ENCODE results near the gene DENND1B. TPM values are rescaled to one million over a fixed set of nuclear protein-coding genes. Genes with fewer than 3 reads are reported as not detected.
"Not testable (repeated sequence)": the region's sequence is repeated elsewhere in the genome, so short reads cannot be mapped to it uniquely, and the experiment has no call there.

Gene DENND1B
- total RNA-seq, 1 donor from 2014 or later, result 5.9 TPM

DNA sequence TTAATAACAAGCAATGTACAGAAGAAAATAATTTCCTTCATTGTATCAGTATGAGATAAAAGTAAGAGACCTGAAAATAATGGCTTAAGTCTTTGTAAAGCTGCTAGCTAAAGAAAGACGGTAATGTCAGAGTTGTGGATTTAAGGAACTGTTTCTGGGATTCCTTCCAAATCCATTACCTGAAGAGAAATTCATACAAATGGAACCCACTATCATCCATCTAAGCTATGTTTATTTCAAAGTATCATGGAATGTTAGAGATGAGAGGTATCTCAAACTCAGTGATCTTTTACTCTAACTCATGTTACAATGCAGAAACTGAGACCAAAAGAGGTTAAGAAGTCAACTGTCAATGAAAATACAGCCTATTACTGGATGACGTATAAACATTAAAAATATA, 197.7 kb downstream of the DENND1B start:
- TF ChIP-seq, protein P1, sequence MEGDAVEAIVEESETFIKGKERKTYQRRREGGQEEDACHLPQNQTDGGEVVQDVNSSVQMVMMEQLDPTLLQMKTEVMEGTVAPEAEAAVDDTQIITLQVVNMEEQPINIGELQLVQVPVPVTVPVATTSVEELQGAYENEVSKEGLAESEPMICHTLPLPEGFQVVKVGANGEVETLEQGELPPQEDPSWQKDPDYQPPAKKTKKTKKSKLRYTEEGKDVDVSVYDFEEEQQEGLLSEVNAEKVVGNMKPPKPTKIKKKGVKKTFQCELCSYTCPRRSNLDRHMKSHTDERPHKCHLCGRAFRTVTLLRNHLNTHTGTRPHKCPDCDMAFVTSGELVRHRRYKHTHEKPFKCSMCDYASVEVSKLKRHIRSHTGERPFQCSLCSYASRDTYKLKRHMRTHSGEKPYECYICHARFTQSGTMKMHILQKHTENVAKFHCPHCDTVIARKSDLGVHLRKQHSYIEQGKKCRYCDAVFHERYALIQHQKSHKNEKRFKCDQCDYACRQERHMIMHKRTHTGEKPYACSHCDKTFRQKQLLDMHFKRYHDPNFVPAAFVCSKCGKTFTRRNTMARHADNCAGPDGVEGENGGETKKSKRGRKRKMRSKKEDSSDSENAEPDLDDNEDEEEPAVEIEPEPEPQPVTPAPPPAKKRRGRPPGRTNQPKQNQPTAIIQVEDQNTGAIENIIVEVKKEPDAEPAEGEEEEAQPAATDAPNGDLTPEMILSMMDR (conservative IDR thresholded peaks at IDR 0.05; ENCODE audit: low read depth, low read length), result no peak
- H3K4me3 ChIP-seq (ENCODE audit: low read depth, low read length), result no peak overlapping the region
- DNase-seq (ENCODE audit: low read depth), result no peak

DNA sequence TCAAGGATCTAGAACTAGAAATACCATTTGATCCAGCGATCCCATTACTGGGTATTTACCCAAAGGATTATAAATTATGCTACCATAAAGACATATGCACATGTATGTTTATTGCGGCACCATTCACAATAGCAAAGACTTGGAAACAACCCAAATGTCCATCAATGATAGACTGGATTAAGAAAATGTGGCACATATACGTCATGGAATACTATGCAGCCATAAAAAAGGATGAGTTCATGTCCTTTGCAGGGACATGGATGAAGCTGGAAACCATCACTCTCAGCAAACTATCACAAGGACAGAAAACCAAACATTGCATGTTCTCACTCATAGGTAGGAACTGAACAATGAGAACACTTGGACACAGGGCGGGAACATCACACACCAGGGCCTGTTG, 199.7 kb downstream of the DENND1B start:
- DNase-seq (ENCODE audit: low read depth); H3K4me3 ChIP-seq (ENCODE audit: low read depth, low read length): not testable (repeated sequence)

DNA sequence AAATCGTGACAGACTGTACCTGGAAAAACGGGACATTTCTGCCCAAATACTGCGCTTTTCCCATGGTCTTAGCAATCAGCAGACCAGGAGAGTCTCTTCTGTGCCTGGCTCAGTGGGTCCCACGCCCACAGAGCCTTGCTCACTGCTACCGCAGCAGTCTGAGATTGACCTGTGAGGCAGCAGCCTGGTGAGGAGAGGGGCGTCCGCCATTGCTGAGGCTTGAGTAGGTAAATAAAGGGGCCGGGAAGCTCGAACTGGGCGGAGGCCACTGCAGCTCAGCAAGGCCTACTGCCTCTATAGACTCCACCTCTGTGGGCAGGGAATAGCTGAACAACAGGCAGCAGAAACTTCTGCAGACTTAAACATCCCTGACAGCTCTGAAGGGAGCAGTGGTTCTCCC, 203.1 kb downstream of the DENND1B start:
- no peak overlapping the region for H3K4me3 ChIP-seq (ENCODE audit: low read depth, low read length)
- TF ChIP-seq, protein P1 (conservative IDR thresholded peaks at IDR 0.05; ENCODE audit: low read depth, low read length), result no peak
- DNase-seq (ENCODE audit: low read depth), result no peak

DNA sequence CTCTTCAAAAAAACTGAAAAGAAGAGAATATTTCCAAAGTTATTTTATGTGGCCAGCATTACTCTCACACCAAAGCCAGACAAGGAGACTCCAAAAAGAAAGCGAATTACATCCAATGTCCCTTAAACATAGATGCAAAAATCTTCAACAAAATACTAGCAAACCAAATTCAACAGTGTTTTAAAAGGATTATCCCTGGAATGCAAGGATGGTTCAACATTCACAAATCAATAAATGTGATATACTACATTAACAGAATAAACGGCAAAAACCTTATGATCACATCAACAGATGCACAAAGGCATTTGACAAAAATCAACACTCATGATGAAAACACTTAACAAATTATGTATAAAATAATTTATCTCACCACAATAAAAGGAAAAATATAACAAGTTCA, 207.8 kb downstream of the DENND1B start:
- TF ChIP-seq, protein P1 (conservative IDR thresholded peaks at IDR 0.05; ENCODE audit: low read depth, low read length), result no peak

DNA sequence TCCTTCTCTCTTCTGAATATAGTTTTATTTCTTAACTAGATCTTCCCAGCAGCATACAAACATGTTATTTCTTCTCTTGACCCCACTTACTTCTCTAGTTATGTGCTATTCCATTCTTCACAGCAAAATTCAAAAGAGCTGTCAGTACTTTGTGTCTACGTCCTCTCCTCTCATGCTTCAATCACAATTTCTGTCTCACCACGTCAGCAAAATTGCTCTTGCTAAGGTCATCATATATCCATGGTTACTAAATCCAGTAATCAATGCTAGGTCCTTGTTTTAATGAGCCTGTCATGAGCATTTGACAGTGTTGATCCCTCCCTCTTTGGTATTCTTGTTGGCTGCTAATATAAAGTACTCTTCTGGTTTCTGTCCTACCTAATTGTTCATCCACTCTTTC, 214.2 kb downstream of the DENND1B start:
- H3K4me3 ChIP-seq (ENCODE audit: low read depth, low read length), result no peak overlapping the region
- TF ChIP-seq, protein P1 (conservative IDR thresholded peaks at IDR 0.05; ENCODE audit: low read depth, low read length), result no peak
- DNase-seq (ENCODE audit: low read depth), result no peak

More for the DNA sequence above, 207.8 kb downstream of the DENND1B start:
- no peak overlapping the region for H3K4me3 ChIP-seq (ENCODE audit: low read depth, low read length)
- no peak for DNase-seq (ENCODE audit: low read depth)

DNA sequence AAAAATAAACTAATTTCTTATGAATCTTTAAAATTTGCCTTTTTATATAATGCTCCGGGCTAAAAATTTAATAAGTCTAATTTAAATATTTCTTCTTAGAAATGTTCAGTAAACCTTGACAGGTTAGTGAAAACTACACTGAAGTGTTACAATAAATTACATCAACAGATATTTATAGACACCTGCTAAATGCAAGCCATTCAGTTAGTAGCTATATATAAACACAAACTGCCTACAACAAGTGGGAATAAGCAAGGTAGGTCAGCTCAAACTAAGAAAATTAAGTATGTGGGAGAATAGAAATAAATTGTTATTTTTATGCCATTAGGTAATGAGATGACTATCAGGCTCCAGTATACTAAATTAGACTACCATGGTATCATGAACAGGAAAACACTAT, 215.6 kb downstream of the DENND1B start:
- no peak overlapping the region for H3K4me3 ChIP-seq (ENCODE audit: low read depth, low read length)
- no peak for DNase-seq (ENCODE audit: low read depth)
- TF ChIP-seq, protein P1 (conservative IDR thresholded peaks at IDR 0.05; ENCODE audit: low read depth, low read length), result no peak

DNA sequence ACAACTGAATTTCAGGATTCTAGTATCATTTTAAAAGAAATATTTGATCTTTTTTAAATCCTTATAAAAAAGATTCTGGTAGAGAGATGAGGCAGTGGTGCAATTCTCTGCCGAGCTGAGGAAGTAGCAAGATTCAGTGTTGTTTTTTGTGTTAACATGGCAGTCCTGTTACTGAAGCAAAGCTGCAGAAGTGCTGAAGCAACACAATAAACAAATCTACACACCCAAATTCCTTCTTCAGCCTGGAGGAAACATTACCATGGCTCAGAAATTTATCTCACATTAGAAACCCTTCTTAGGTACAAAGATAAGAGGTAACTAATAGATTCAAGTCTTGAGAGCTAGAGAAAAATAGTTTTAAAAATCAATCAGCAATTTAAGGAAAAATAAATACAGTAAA, 216.0 kb downstream of the DENND1B start:
- H3K4me3 ChIP-seq (ENCODE audit: low read depth, low read length), result no peak overlapping the region
- TF ChIP-seq, protein P1 (conservative IDR thresholded peaks at IDR 0.05; ENCODE audit: low read depth, low read length), result no peak
- DNase-seq (ENCODE audit: low read depth), result no peak

DNA sequence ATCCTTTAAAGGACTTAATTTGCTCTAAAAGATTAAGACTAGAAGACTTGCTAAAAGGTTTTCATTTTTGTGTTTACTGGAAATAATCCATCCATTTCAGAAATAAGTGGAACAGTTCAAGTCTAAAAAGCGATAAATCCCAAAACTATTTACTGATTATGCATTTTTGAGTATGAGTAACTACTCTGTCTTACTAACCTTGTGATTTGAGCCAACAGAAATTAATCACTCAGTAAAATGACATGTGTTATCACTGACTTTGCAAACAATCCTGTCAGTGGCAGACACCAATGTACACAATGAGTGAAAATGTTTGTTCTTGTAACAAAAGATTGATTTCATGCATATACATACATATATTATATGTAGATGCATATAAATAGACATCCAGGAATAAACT, 218.0 kb downstream of the DENND1B start:
- TF ChIP-seq, protein P1 (conservative IDR thresholded peaks at IDR 0.05; ENCODE audit: low read depth, low read length), result no peak
- DNase-seq (ENCODE audit: low read depth), result no peak
- H3K4me3 ChIP-seq (ENCODE audit: low read depth, low read length), result no peak overlapping the region
